Measurements from ENCODE around the gene ADAMTSL4. TPM values are rescaled to one million over a fixed set of nuclear protein-coding genes. Genes with fewer than 3 reads are reported as not detected.

Gene ADAMTSL4
- total and polyA plus RNA-seq, 2 donors (not counting 1 experiment from before 2014, with no cell fraction given), result 7.3 to 13.0 TPM

DNA sequence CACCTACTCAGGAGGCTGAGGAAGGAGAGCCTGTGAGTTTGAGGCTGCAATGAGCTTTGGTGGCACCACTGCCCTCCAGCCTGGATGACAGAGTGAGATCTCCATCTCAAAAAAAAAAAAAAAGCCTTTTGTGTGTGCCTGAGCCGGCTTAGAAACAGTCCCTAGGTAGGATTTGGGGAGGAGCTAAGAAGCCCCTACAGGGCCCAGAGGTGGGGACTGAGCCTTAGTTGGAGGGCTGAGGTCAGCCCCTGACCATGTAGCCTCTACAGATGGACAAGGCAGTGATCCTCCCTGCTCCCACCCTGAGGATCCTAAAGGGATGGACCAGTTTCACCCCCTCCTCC, 2.5 kb downstream of the ADAMTSL4 start:
- DNase-seq (ENCODE audit: low read depth in 2 of 2), result no peak
- Histone ChIP-seq H3K27ac (ENCODE audit: insufficient read depth, low read length) (peak overlapping the region; percentile 78), H3K27me3 (ENCODE audit: control insufficient read depth, insufficient read depth, low read length) (no peaks in the 10 kb centered on the region), H3K9me3 (ENCODE audit: control insufficient read depth, insufficient read depth, low read depth, low read length) (no peaks in the 10 kb centered on the region), H3K9ac (ENCODE audit: insufficient read depth, low read length) (no peak overlapping the region), H3K4me3 (replicated peaks in 1 of 4; ENCODE audit: control extremely low read depth in 1 of 4, insufficient read depth in 1 of 4, low read depth in 3 of 4, low read length in 4 of 4) (no peak overlapping the region), H3K4me1 (ENCODE audit: control insufficient read depth, extremely low read depth, insufficient read depth, low read length) (peaks cover 14% of the 10 kb centered on the region), H3K4me2 (ENCODE audit: extremely low read depth, insufficient read depth, low read length) (peak overlapping the region; percentile 33), H2AFZ (ENCODE audit: low read length) (no peak overlapping the region), H4K20me1 (ENCODE audit: control insufficient read depth, extremely low read depth, insufficient read depth, low read length) (no peaks in the 10 kb centered on the region), H3K79me2 (ENCODE audit: control insufficient read depth, insufficient read depth, low read length) (no peaks in the 10 kb centered on the region), H3K36me3 (ENCODE audit: control insufficient read depth, insufficient read depth, low read length) (peaks cover 7% of the 10 kb centered on the region)
- TF ChIP-seq CTCF (conservative IDR thresholded peaks at IDR 0.05 in 1 of 2, IDR thresholded peaks at IDR 0.05 in 1 of 2; ENCODE audit: low read depth in 1 of 2, low read length in 2 of 2) (no peak), EZH2 (IDR thresholded peaks at IDR 0.05; ENCODE audit: low read length, missing control alignments) (no peak)

- peak; percentile 89 to 98 for DNase-seq (ENCODE audit: low read depth in 2 of 2)
- Histone ChIP-seq H3K9ac (ENCODE audit: insufficient read depth, low read length) (no peak overlapping the region), H3K4me1 (ENCODE audit: control insufficient read depth, extremely low read depth, insufficient read depth, low read length) (peaks cover 14% of the 10 kb centered on the region), H2AFZ (ENCODE audit: low read length) (no peak overlapping the region), H3K27me3 (ENCODE audit: control insufficient read depth, insufficient read depth, low read length) (no peaks in the 10 kb centered on the region), H3K36me3 (ENCODE audit: control insufficient read depth, insufficient read depth, low read length) (peaks cover 7% of the 10 kb centered on the region), H3K4me2 (ENCODE audit: extremely low read depth, insufficient read depth, low read length) (peak overlapping the region; percentile 33), H3K4me3 (replicated peaks in 1 of 4; ENCODE audit: control extremely low read depth in 1 of 4, insufficient read depth in 1 of 4, low read depth in 3 of 4, low read length in 4 of 4) (peak overlapping the region in 1 of 4 experiments; percentile 8), H4K20me1 (ENCODE audit: control insufficient read depth, extremely low read depth, insufficient read depth, low read length) (no peaks in the 10 kb centered on the region), H3K9me3 (ENCODE audit: control insufficient read depth, insufficient read depth, low read depth, low read length) (no peaks in the 10 kb centered on the region), H3K79me2 (ENCODE audit: control insufficient read depth, insufficient read depth, low read length) (no peaks in the 10 kb centered on the region), H3K27ac (ENCODE audit: insufficient read depth, low read length) (peak overlapping the region; percentile 78)
- TF ChIP-seq EZH2 (IDR thresholded peaks at IDR 0.05; ENCODE audit: low read length, missing control alignments) (no peak), CTCF (conservative IDR thresholded peaks at IDR 0.05 in 1 of 2, IDR thresholded peaks at IDR 0.05 in 1 of 2; ENCODE audit: low read depth in 1 of 2, low read length in 2 of 2) (no peak)
Measured at GRCh38 chr1:150552128-150552910, 3.1 kb downstream of the ADAMTSL4 start.

- Histone ChIP-seq H3K79me2 (ENCODE audit: control insufficient read depth, insufficient read depth, low read length) (no peaks in the 10 kb centered on the region), H3K4me1 (ENCODE audit: control insufficient read depth, extremely low read depth, insufficient read depth, low read length) (peaks cover 14% of the 10 kb centered on the region), H4K20me1 (ENCODE audit: control insufficient read depth, extremely low read depth, insufficient read depth, low read length) (no peaks in the 10 kb centered on the region), H3K27me3 (ENCODE audit: control insufficient read depth, insufficient read depth, low read length) (no peaks in the 10 kb centered on the region), H3K9me3 (ENCODE audit: control insufficient read depth, insufficient read depth, low read depth, low read length) (no peaks in the 10 kb centered on the region), H3K4me2 (ENCODE audit: extremely low read depth, insufficient read depth, low read length) (no peak overlapping the region), H3K9ac (ENCODE audit: insufficient read depth, low read length) (no peak overlapping the region), H3K27ac (ENCODE audit: insufficient read depth, low read length) (peak overlapping the region; percentile 69), H3K4me3 (replicated peaks in 1 of 4; ENCODE audit: control extremely low read depth in 1 of 4, insufficient read depth in 1 of 4, low read depth in 3 of 4, low read length in 4 of 4) (no peak overlapping the region), H2AFZ (ENCODE audit: low read length) (no peak overlapping the region), H3K36me3 (ENCODE audit: control insufficient read depth, insufficient read depth, low read length) (peaks cover 9% of the 10 kb centered on the region)
- TF ChIP-seq EZH2 (IDR thresholded peaks at IDR 0.05; ENCODE audit: low read length, missing control alignments) (no peak), CTCF (conservative IDR thresholded peaks at IDR 0.05 in 1 of 2, IDR thresholded peaks at IDR 0.05 in 1 of 2; ENCODE audit: low read depth in 1 of 2, low read length in 2 of 2) (no peak)
- no peak for DNase-seq (ENCODE audit: low read depth in 2 of 2)
Measured at GRCh38 chr1:150552911-150553289, 3.7 kb downstream of the ADAMTSL4 start.

Data from fibroblast of lung (primary cell).